Measurements from ENCODE around the gene FBXL16.

FBXL16 gene

DNA sequence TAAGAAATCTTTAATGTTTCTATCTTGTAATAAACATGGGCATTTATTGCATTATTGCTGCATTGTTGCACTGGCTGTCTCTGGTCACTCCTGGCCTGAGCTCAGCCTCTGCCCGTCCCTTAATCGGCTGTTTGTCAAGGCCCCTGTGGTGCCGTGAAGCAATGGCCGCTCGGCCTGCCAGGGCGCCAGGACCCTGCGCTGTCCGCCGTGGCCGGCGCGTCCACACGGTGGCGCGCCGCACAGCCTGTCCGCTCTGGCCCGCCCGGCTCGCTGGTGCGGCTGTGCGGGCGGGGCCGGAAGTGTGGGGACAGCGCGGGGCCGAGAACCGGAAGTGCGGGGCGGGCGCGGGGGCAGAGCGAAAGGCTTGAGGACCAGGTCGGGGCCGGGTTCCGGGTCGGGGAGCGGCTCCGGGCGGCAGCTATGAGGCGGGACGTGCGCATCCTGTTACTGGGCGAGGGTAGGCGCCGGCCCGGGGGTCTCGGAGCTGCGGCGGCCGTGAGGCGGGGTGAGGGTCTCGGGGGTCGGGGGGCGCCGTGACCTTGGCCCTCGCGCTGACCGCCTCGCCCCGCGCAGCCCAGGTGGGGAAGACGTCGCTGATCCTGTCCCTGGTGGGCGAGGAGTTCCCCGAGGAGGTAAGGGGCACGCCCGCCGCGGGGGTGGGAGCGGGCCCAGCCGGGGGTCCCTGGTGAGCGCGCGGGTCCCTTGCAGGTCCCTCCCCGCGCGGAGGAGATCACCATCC is 37.7 kb downstream of the FBXL16 start, which contains the start of gene RHOT2:
RHOT2 (plus strand) TSS at position 353 of the 739 bp plus-strand sequence; CDS start at position 421, 68 bp downstream.
- TF ChIP-seq TAF1 (IDR thresholded peaks at IDR 0.05; ENCODE audit: borderline replicate concordance, low read depth, low read length) (peak; percentile 41; the same call in 1 of the 2 replicates), POLR2A (IDR thresholded peaks at IDR 0.05; ENCODE audit: low read depth, low read length) (peak; percentile 86), POLR2AphosphoS5 (IDR thresholded peaks at IDR 0.05; ENCODE audit: low read depth, low read length) (peak; percentile 58; the same call in 1 of the 2 replicates)
- DNase-seq (ENCODE audit: insufficient read length): peak; percentile 98
- FAIRE-seq: peak; percentile 100

DNA sequence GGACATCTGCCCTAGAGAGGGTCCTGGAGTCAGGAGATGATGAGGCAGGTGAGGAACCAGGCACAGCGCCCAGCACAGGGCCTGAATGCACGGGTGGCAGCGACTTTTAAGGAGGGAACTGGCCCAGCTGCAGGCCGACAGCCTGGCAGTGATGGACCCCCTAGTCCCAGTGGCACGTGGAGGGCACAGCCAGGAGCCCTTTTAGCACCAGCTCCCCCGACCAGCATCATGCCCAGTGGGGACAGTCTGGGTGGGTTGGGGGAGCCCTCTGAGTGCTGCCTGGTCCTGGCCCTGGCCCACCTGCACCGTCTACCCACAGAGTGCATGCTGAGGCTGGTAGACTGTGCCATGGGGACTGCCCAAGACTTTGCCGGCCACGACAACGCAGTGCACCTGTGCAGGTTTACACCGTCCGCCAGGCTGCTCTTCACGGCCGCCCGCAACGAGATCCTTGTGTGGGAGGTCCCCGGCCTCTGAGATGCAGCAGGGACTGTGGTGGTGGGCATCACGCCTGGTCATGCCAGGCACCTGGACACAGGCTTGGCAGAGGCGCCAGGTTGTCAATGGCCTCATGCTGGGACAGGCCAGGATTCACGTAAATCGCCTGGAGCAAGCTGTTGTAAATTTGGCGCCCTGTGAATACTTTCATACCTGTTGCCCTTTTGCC is 38.4 kb downstream of the FBXL16 start:
- TF ChIP-seq POLR2A (IDR thresholded peaks at IDR 0.05; ENCODE audit: low read depth, low read length): no peak
- TF ChIP-seq POLR2AphosphoS5 (IDR thresholded peaks at IDR 0.05; ENCODE audit: low read depth, low read length): no peak
- peak; percentile 46 for FAIRE-seq
- no peak for DNase-seq (ENCODE audit: insufficient read length)

- DNase-seq (ENCODE audit: insufficient read length) (no peak), FAIRE-seq (no peak)
- no peak for TF ChIP-seq POLR2AphosphoS5 (IDR thresholded peaks at IDR 0.05; ENCODE audit: low read depth, low read length)
- no peak for TF ChIP-seq POLR2A (IDR thresholded peaks at IDR 0.05; ENCODE audit: low read depth, low read length)
- TF ChIP-seq TAF1 (IDR thresholded peaks at IDR 0.05; ENCODE audit: borderline replicate concordance, low read depth, low read length): no peak
Observed at GRCh38 chr16:666572-666971, 39.0 kb downstream of the FBXL16 start.

DNA sequence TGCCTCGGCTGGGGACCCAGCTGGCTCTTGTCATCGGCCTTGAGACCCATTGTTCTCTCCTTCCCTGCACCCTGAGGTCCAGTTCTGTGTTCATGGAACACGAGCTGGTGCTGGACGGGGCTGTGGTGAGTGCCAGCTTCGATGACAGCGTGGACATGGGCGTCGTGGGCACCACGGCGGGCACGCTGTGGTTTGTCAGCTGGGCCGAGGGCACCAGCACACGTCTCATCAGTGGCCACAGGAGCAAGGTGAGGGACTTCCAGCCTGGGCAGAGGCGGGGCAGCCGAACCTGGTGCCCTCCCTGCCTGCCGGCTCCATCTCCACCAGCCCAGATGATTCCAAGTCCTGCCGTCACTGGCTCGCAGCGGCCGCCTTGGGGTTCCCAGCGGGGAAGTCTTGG is 43.0 kb downstream of the FBXL16 start:
- DNase-seq (ENCODE audit: insufficient read length): no peak
- TF ChIP-seq POLR2AphosphoS5 (IDR thresholded peaks at IDR 0.05; ENCODE audit: low read depth, low read length) (no peak), TAF1 (IDR thresholded peaks at IDR 0.05; ENCODE audit: borderline replicate concordance, low read depth, low read length) (no peak), POLR2A (IDR thresholded peaks at IDR 0.05; ENCODE audit: low read depth, low read length) (no peak)
- FAIRE-seq: no peak

GRCh38 chr16:662095-662494 is 43.5 kb downstream of the FBXL16 start:
- no peak for TF ChIP-seq POLR2AphosphoS5 (IDR thresholded peaks at IDR 0.05; ENCODE audit: low read depth, low read length)
- TF ChIP-seq TAF1 (IDR thresholded peaks at IDR 0.05; ENCODE audit: borderline replicate concordance, low read depth, low read length): no peak
- TF ChIP-seq POLR2A (IDR thresholded peaks at IDR 0.05; ENCODE audit: low read depth, low read length): no peak
- no peak for FAIRE-seq
- no peak for DNase-seq (ENCODE audit: insufficient read length)

- no peak for TF ChIP-seq TAF1 (IDR thresholded peaks at IDR 0.05; ENCODE audit: borderline replicate concordance, low read depth, low read length)
- no peak; the same call in 1 of the 2 replicates for TF ChIP-seq POLR2A (IDR thresholded peaks at IDR 0.05; ENCODE audit: low read depth, low read length)
- TF ChIP-seq POLR2AphosphoS5 (IDR thresholded peaks at IDR 0.05; ENCODE audit: low read depth, low read length): no peak
- FAIRE-seq (no peak), DNase-seq (ENCODE audit: insufficient read length) (no peak)
Observed at GRCh38 chr16:661184-661821, 44.3 kb downstream of the FBXL16 start.

GRCh38 chr16:660459-661183 is 45.0 kb downstream of the FBXL16 start:
- TF ChIP-seq TAF1 (IDR thresholded peaks at IDR 0.05; ENCODE audit: borderline replicate concordance, low read depth, low read length) (no peak), POLR2AphosphoS5 (IDR thresholded peaks at IDR 0.05; ENCODE audit: low read depth, low read length) (no peak), POLR2A (IDR thresholded peaks at IDR 0.05; ENCODE audit: low read depth, low read length) (no peak)
- DNase-seq (ENCODE audit: insufficient read length): peak; percentile 89
- no peak for FAIRE-seq

DNA sequence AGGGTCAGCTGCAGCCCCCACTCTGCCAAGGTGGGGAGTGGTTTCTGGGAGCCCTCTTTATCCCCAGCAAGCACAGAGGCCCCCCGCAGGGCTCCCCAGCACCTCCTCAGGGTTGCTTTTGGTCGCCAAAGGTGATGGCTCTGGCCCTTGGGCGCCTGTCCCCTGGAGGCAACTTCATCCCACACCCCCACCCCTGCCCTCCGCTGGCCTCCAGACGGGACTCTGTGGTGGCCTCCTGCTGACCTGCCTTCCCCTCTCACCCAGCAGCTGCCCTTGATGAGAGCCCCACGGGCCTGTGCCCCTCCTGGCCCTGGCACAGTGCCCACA is 45.5 kb downstream of the FBXL16 start:
- FAIRE-seq (no peak), DNase-seq (ENCODE audit: insufficient read length) (no peak)
- TF ChIP-seq TAF1 (IDR thresholded peaks at IDR 0.05; ENCODE audit: borderline replicate concordance, low read depth, low read length) (no peak), POLR2AphosphoS5 (IDR thresholded peaks at IDR 0.05; ENCODE audit: low read depth, low read length) (no peak), POLR2A (IDR thresholded peaks at IDR 0.05; ENCODE audit: low read depth, low read length) (no peak)

- TF ChIP-seq POLR2A (IDR thresholded peaks at IDR 0.05; ENCODE audit: low read depth, low read length) (no peak), POLR2AphosphoS5 (IDR thresholded peaks at IDR 0.05; ENCODE audit: low read depth, low read length) (no peak), TAF1 (IDR thresholded peaks at IDR 0.05; ENCODE audit: borderline replicate concordance, low read depth, low read length) (no peak)
- FAIRE-seq (no peak), DNase-seq (ENCODE audit: insufficient read length) (no peak)
Observed at GRCh38 chr16:659618-660017, 46.0 kb downstream of the FBXL16 start.

DNA sequence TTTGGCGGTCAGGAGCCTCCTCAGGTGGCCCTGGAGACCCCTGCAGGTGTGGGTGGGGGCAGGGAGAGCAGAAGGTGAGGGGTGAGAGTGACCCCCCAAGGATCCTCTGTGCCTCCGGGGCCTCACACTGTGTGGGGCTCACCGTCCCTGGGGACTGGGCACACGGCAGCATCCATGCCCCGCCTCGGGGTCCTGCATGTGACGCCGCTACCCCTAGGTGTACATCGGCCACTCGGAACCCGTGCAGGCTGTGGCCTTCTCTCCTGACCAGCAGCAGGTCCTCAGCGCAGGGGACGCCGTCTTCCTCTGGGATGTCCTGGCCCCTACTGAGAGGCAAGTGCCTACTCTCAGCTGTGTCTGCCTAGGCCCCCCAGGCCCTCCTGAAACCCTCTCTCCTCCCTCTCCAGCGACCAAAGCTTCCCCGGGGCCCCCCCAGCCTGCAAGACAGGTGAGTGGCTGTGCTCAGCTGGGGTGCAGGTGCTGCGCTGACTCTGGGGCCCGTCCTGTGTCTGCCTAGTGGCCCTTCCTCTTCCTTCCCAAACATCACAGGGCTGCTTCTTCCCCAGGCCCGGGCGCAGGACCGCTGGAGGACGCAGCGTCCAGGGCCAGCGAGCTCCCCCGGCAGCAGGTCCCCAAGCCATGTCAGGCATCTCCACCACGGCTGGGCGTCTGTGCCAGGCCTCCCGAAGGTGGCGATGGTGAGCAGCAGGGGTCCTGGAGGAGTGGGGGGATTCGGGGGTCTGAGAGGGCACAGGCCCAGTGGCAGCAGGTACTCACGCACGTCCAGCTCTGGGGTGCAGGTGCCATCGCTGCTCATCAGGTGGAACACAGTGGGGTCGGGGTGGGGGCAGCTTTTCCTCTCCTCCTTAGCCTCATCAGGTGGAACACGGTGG is 46.7 kb downstream of the FBXL16 start:
- FAIRE-seq: no peak
- no peak for TF ChIP-seq POLR2A (IDR thresholded peaks at IDR 0.05; ENCODE audit: low read depth, low read length)
- no peak for TF ChIP-seq POLR2AphosphoS5 (IDR thresholded peaks at IDR 0.05; ENCODE audit: low read depth, low read length)
- no peak for TF ChIP-seq TAF1 (IDR thresholded peaks at IDR 0.05; ENCODE audit: borderline replicate concordance, low read depth, low read length)

More for the DNA sequence above, 46.7 kb downstream of the FBXL16 start:
- no peak for DNase-seq (ENCODE audit: insufficient read length)
